Activated naive CD4-positive, alpha-beta T cell treated with anti-CD3 and anti-CD28 coated beads, Interleukin-2, amount 50 U/mL, for 24 hours (primary cell): ENCODE measurements around the gene POLD4.

Experiments used
- H3K27ac Mint-ChIP-seq: one replicate; pipeline ENCODE4 v1.8.0; 2021; ENCODE audit warnings: mild to moderate bottlenecking, mixed read lengths
- H3K27me3 Mint-ChIP-seq: one replicate; pipeline ENCODE4 v1.8.0; 2021; ENCODE audit warnings: mixed read lengths
- H3K36me3 Mint-ChIP-seq: one replicate; pipeline ENCODE4 v1.8.0; 2021; ENCODE audit warnings: mixed read lengths
- H3K4me1 Mint-ChIP-seq: one replicate; pipeline ENCODE4 v1.8.0; 2021; ENCODE audit warnings: mixed read lengths
- H3K4me3 Mint-ChIP-seq: one replicate; pipeline ENCODE4 v1.8.0; 2021; ENCODE audit warnings: mild to moderate bottlenecking, mixed read lengths
- H3K9me3 Mint-ChIP-seq: one replicate; pipeline ENCODE4 v1.8.0; 2021; ENCODE audit warnings: mixed read lengths

The POLD4 gene

DNA sequence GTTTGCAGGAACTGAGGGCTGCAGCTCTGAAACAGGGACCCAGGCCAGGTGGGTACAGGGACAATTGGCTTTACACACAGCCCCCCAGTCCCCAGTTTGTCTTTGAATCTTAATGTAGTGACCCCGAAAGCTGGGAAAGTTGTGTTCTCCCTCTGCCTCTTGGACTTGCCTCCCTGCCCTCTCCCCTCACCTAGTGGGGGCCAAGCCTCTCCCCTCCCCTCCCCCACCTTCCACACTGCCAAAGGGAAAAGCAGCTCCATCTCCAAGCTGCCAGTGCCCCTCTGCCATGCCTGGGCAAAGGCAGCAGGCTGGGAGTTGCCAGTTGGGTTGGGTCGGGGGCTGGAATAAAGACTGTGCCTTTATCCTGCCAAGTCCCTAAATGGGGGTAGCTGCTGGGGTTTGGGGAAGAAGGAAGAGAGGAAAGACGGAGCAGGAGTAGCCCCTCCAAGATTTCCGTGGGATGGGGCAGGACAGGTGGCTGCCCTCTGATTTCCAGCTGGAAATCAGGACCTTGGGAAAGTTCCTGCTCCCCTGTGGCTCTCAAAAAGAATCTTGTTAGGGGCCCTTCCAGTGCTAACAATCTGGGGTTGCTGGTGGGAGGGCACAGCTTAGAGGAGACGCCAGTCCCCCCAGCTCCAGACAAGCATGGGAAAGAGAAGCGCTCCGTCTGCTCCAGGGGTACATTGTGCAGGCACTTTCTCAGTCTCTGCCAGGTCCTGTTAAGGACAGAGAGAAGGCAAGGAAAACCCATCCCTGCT is 22.9 kb upstream of the POLD4 start:
- Mint-ChIP-seq H3K27me3 (peaks cover 4% of the 10 kb centered on the region), H3K4me3 (no peak overlapping the region), H3K9me3 (no peaks in the 10 kb centered on the region), H3K36me3 (no peaks in the 10 kb centered on the region), H3K4me1 (peaks cover 18% of the 10 kb centered on the region), H3K27ac (peak overlapping the region; percentile 17)

DNA sequence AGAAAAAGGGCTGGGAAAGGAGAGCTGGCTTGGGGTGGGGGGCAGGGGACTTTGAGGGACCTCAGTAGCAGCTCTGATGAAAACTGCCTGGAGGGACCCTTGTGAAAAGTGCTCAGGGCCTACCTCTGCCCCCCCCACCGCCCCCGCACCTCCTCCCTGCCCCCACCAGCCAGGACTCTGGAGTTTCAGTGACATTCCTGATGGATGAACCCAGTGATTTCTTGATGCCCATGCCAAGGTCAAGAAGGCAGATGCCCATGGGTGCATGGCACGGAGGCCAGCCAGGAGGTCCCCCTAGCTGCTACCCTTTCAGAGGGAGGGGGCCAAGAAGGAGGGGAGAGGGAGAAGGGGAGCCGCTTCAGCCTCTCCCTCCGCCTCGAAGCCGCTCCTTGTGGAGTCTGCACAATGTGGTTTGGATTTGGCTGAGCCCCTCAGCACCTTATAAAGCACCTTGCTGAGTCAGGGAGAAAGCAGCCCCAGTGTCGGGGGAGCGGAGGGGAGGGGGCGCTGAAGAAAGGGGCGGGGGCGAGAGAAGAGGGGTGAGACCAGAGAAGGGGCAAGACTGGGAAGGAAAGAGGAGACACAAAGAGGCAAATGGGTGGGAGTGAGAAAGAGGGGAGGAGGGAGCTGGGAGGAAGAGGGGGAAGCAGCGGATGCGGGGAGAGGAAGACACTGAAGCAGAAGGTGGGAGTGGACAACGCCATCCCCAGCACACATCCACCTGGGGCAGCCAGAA is 22.1 kb upstream of the POLD4 start:
- Mint-ChIP-seq H3K4me1 (peaks cover 22% of the 10 kb centered on the region), H3K27me3 (peaks cover 4% of the 10 kb centered on the region), H3K4me3 (no peak overlapping the region), H3K27ac (peak overlapping the region; percentile 17), H3K9me3 (no peaks in the 10 kb centered on the region), H3K36me3 (no peaks in the 10 kb centered on the region)

DNA sequence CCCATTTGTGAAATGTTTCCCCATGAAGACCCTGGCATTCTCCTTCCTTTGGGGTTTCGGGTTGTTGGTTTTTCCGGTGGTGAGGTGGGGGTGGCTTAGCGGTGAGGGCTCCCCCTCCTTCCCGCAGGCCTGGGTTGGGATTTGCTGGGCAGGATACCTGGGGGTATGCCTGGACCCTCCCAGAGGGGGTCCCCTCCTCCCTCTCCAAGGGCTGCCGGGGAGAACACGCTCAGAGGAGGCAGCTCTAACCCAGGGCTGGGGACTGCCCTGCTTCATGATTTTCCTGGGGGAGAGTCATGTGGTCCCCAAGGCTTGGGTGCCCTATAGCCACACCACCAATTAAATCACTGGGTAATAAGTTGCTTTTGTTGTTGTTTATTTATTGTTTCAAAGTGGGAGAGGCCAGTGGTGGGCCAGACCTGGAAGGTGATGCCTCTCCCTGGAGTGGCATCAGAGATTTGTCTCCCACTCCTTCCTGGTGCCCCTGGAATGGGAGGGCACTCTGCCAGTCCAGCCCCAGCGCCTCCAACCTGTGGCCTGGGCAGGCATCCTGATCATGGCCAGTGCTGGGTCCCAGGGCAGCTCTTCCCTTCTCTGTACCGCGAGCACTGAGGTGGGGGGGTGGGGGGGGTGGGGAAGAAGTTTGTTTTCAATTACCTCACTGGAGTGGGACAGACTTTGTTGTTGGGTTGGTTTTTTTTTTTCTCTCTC is 21.4 kb upstream of the POLD4 start:
- peaks cover 4% of the 10 kb centered on the region for H3K27me3 Mint-ChIP-seq
- H3K4me1 Mint-ChIP-seq, result peaks cover 25% of the 10 kb centered on the region
- H3K27ac Mint-ChIP-seq, result no peak overlapping the region
- peak overlapping the region; percentile 88 for H3K4me3 Mint-ChIP-seq
- no peaks in the 10 kb centered on the region for H3K36me3 Mint-ChIP-seq
- H3K9me3 Mint-ChIP-seq, result no peaks in the 10 kb centered on the region

DNA sequence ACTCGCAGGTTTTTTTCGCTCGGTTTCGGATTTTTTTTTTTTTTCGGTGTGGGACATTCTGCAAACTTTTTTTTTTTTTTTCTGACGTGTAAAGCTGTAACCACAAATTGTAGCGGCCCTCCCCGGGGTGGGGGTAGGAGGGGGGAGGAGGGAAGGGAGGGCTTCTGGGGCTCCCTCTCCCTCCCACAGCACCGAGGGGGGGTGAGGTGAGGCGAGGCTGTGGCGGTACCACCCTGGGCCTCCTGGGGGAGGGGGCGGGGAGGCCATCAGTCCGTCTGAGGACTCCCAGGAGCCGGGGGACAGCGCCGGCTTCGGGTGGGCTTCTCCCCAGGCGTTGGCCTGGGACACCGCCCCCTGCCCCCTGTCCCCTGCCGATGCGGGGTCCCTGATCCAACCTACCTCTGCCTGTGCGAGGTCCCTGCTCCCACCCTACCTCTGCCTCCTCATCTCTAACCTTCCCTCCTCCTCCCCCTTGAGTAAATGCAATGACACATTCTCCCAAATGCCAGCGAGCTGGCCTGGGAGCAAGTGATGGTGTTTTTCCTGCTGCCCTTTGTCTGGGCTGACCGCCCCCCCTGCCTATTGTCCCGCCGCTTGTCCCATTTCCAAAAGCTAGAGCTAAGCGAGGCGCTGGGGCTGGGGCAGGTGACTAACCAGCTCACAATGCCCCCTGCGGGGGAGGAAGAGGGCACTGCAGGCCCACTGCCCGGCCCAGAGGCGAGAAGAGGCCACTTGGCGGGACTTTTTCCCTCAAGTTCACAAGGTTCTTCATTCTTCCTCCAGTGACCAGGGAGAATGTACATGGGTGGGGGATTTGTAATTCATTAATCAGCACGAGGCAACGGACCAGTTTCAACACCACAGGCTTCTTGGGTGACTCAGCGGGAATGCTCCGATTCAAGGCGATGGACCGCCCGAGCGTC is 20.6 kb upstream of the POLD4 start:
- H3K27ac Mint-ChIP-seq, result peak overlapping the region; percentile 85
- H3K36me3 Mint-ChIP-seq, result no peaks in the 10 kb centered on the region
- H3K27me3 Mint-ChIP-seq, result peaks cover 4% of the 10 kb centered on the region
- peaks cover 25% of the 10 kb centered on the region for H3K4me1 Mint-ChIP-seq
- H3K9me3 Mint-ChIP-seq, result no peaks in the 10 kb centered on the region
- H3K4me3 Mint-ChIP-seq, result peak overlapping the region; percentile 88

DNA sequence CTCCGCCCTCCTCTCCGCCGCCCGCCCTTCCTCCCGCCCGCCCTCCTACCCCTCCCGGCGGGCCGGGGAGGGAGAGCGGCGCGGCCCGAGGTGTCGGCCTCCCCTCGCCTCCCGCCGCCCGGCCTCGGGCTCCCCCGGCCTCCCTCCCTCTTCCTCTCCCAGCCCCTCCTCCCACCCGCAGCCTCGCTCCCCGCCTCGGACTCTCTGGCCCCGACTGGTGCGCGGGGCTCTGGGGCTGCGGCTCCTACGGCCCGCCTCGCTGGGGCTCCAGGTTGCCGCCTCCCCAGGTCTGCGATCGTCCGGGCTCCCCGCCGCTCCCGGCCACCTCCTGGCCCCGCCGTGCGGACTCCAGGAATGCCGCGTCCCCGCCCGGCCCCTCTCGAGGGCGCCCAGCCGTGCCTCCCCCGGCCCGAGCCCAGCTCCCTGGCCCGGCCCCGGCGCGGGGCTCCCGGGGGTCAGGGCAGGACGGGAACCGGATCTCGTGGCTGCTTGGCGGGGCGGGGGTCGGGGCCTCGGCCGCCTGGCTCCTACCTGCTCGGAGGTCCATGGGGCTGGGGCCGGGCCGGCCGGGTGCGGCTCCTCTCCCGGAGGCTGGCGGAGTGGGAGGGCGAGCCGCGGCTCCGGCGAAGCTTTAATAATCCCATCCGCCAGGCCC is 19.8 kb upstream of the POLD4 start, which contains the start of gene CLCF1:
CLCF1 (minus strand) TSS at position 606 of the 655 bp plus-strand sequence; CDS start at position 547, 59 bp downstream.
- Mint-ChIP-seq H3K4me3 (peak within 1 kb of the TSS; percentile 88), H3K27me3 (peaks cover 4% of the 10 kb centered on the region), H3K27ac (peak within 1 kb of the TSS; percentile 85), H3K4me1 (peaks cover 25% of the 10 kb centered on the region), H3K9me3 (no peaks in the 10 kb centered on the region), H3K36me3 (no peaks in the 10 kb centered on the region)

DNA sequence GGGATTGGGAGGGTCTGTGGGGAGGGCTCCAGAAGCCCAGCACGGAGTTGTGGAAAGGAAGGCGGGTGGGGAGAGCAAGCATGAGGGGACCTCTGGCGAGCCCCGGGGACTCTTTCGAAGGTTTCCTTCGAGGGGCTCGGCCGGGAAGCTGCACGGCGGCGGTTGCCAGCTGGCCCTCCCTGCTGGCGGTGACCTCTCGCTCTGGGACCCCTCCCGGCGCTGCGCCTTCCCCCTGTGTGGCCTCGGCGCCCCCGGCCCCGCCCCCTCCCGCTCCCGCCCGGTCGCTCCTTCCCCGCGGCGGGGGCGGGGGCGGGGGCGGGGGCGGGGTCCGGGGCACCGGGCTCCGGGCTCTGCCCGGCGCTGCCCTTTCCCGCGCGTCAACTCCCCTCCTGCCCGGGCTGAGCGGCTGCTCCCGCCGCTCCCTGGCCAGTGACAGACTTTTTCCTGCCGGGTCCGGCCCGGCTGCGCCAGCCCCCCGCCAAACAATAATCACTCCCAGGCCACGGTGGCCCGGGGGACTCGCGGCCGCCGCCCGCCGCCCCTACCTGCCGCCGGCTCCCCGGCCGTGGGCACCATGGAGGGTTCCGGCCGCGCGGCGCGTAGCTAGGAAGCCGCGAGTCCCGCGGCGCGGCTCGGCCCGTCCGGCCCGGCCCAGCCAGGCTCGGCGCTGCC is 19.1 kb upstream of the POLD4 start:
- Mint-ChIP-seq H3K9me3 (no peaks in the 10 kb centered on the region), H3K4me1 (peaks cover 25% of the 10 kb centered on the region), H3K27me3 (peaks cover 4% of the 10 kb centered on the region), H3K27ac (no peak overlapping the region), H3K36me3 (no peaks in the 10 kb centered on the region), H3K4me3 (no peak overlapping the region)

DNA sequence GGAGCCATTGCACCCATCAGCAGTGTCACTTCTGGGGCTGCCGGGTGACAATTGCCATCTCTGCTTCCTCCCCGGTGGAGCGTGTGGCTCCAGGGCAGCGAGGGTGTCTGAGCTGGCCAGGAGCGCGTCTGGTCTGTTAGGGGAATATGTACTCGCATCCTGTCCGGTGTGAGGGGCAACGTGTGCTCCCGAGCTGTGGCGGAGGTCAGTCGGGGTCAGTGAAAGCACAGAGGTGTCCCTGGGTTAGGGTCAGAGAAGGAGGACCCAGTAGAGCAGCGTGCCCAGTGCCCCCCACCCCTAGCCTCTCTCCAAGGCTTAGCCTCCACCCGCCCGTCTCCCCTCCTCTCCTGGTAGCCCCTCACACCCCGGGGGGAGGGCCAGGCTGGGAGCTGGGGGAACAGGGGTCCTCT is 18.6 kb upstream of the POLD4 start:
- Mint-ChIP-seq H3K36me3 (no peaks in the 10 kb centered on the region), H3K27ac (peak overlapping the region; percentile 23), H3K27me3 (peaks cover 4% of the 10 kb centered on the region), H3K9me3 (no peaks in the 10 kb centered on the region), H3K4me3 (peak overlapping the region; percentile 80), H3K4me1 (peaks cover 25% of the 10 kb centered on the region)

DNA sequence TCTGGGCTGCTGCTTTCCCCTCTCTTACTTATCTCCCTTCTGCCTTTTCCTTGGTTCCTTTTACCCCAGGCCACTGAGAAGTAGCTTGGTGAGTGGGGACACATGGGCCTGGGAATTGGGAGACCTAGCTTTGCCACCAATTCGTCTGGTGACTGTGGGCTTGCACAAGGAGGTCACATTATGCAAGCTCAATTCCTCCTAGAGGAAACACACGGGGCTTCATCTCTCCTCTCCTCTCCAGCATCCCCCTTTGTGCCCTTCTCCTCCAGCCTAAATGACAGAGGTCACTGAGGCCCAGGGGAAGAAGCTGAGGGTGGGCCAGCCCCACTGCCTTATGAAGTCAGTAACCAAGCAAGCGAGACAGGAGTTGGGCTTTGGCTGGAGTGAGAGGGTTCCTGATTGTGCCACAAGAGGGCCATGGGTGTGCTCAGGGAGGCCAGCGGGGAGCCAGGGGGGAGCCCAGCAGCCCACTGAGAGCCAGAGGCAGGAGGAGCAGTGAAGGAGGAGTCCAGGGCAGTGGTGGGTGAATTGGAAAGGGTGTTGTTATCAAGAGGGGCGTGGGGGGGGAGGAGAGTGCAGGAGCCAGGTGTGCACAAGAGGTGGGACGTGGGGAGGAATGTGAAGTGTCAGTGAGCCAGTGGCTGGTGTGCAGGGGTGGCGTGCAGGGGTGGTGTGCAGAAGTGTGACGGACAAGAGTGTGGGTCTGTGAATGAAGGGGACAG is 18.0 kb upstream of the POLD4 start:
- Mint-ChIP-seq H3K4me1 (peaks cover 25% of the 10 kb centered on the region), H3K27ac (peak overlapping the region; percentile 42), H3K4me3 (peak overlapping the region; percentile 80), H3K36me3 (no peaks in the 10 kb centered on the region), H3K9me3 (no peaks in the 10 kb centered on the region), H3K27me3 (peaks cover 4% of the 10 kb centered on the region)

DNA sequence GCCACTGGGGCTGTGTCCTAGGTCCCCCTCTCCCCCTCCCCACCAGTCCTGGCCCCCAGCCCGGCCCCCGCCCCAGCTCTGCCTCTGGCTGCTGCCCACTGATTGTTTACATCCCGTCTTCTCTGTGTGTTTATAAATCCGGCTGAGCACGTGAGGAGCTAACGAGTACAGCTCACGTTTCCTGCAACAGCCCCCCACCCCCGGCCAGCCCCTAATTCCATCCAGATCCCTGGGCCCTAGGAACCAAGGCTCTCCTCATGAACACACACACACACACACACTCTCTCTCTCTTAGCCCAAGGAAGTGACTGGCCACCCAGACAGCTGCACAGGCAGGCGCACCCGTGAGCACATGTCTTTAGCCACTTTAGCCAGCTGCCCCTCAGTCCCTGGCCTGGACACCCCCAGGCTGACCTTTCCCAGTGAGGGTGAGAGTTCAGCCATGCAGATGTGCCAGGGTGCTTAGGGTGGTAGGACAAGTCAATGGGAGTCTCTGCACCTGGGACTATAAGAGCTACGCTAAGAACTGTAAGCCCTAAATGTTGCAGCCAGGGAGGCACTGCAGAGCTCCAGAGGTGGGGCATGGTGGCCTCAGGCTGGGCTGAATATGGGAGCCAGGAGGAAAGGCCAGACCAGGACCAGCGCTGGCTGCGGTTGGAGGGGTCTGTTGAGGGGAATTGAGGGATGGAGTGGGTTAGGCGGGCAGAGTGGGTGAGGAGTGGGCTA is 17.2 kb upstream of the POLD4 start:
- peaks cover 4% of the 10 kb centered on the region for H3K27me3 Mint-ChIP-seq
- H3K9me3 Mint-ChIP-seq, result no peaks in the 10 kb centered on the region
- H3K4me1 Mint-ChIP-seq, result peaks cover 25% of the 10 kb centered on the region
- H3K4me3 Mint-ChIP-seq, result no peak overlapping the region
- H3K27ac Mint-ChIP-seq, result no peak overlapping the region
- H3K36me3 Mint-ChIP-seq, result no peaks in the 10 kb centered on the region

DNA sequence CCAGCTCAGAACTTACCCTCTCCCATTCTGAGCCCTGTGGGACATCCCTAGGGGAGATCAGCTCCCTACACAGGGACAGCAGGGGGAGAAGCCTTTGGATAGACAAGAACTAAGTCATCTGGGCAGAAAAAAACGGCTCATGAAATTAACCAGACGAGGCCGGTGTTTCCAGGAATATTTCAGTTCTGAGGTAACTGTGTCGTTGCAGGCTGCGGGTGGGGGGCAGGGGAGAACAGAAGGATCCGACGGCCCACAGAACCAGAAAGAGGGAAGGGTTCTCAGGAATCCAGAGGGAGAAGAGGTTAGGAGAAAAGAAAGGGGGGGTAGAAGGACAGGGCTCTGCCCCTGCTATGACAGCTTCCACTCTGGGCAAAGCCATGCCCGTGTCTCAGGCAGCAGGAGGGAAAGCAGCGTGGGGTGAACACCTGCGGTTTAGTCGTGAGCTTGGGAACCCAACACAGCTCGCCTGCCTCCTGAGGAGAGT is 16.5 kb upstream of the POLD4 start:
- H3K4me3 Mint-ChIP-seq, result no peak overlapping the region
- peaks cover 26% of the 10 kb centered on the region for H3K4me1 Mint-ChIP-seq
- peaks cover 4% of the 10 kb centered on the region for H3K27me3 Mint-ChIP-seq
- H3K36me3 Mint-ChIP-seq, result no peaks in the 10 kb centered on the region
- no peak overlapping the region for H3K27ac Mint-ChIP-seq
- H3K9me3 Mint-ChIP-seq, result no peaks in the 10 kb centered on the region

DNA sequence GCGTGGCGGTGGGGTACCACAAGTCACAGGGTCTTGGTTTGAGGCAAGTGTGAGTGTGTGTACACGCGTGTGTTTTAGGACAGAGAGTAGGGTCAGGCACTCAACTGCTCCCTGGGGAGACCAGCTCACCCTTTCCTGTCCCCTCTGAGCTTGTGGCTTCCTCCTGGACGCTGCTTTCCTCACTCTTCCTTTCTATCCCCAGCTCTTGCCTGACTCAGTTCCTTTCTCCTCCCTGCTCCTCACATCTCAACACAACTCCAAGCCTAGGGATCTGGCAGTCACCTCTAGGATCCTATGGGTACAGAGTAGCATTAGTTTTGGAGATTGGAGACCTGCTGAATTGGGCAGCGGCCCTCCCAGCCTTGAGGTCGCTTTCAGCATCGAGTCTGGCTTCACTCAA is 15.9 kb upstream of the POLD4 start:
- peaks cover 27% of the 10 kb centered on the region for H3K4me1 Mint-ChIP-seq
- no peak overlapping the region for H3K4me3 Mint-ChIP-seq
- no peaks in the 10 kb centered on the region for H3K9me3 Mint-ChIP-seq
- no peaks in the 10 kb centered on the region for H3K36me3 Mint-ChIP-seq
- H3K27me3 Mint-ChIP-seq, result peaks cover 3% of the 10 kb centered on the region
- no peak overlapping the region for H3K27ac Mint-ChIP-seq

DNA sequence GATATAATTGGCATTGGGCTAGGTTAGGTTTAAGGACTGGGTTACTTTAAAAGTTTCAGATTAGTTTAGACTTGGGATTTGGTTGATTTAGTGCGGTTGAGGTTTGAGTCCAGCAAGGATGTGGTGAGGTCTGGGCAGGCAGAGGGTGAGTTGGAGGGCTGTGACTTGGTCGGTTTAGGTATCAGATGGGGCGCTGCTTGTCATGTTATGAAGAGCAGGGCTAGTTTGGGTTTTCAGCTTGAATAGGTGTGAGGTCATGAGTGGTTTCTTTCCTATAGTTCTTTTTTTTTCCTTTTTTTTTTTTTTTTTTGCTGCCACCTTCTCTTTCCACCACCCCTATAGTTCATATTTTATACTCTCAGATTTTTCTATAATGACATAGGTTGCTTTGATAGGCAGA is 15.3 kb upstream of the POLD4 start:
- Mint-ChIP-seq H3K4me1 (peaks cover 28% of the 10 kb centered on the region), H3K27me3 (no peaks in the 10 kb centered on the region), H3K36me3 (no peaks in the 10 kb centered on the region), H3K9me3 (no peaks in the 10 kb centered on the region), H3K4me3 (no peak overlapping the region), H3K27ac (no peak overlapping the region)

DNA sequence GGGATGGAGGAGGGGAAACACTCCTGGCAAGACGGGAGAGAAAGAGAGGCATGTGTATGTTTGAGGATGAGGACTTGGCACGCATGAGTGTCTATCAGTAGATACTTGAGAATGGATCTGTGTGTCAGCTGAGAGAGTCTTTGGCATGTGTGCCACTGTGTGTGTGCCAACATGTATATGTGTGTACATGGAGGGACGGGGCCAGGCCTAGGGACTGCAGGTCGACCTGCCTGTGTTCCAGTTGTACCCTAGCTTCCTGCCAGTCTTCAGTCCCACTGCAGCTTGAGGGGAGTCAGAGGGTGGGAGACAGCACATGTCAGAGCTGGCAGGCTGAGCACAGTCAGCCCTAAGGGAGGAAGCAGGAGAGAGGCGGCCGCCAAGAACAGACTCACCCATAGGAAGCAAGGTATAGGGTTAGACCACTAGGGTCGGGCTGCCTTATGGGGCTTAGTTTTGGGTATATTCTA is 14.4 kb upstream of the POLD4 start:
- Mint-ChIP-seq H3K9me3 (no peaks in the 10 kb centered on the region), H3K36me3 (no peaks in the 10 kb centered on the region), H3K27ac (no peak overlapping the region), H3K4me3 (no peak overlapping the region), H3K4me1 (peaks cover 31% of the 10 kb centered on the region), H3K27me3 (no peaks in the 10 kb centered on the region)
